HEK293 (cell line): ENCODE data around the gene ITK.

Source experiments
- ZNF292 ChIP-seq: fragments of 450-650 bp; formaldehyde crosslinking; IDR thresholded peaks from 2 replicates; pipeline ENCODE4 v1.5.1; 2016; ENCODE audit warnings: low read depth, missing biosample characterization, missing genetic modification characterization, borderline replicate concordance
- TF ChIP-seq, protein P1 (sequence below): fragments of 450-650 bp; formaldehyde crosslinking; IDR thresholded peaks from 2 replicates; pipeline ENCODE4 v1.5.1; 2016; ENCODE audit warnings: missing biosample characterization, missing genetic modification characterization
- TF ChIP-seq, protein P2 (sequence below): fragments of 450-650 bp; IDR thresholded peaks from 2 replicates; pipeline ENCODE4 v1.5.1; 2018; ENCODE audit warnings: missing biosample characterization, missing genetic modification characterization

DNA sequence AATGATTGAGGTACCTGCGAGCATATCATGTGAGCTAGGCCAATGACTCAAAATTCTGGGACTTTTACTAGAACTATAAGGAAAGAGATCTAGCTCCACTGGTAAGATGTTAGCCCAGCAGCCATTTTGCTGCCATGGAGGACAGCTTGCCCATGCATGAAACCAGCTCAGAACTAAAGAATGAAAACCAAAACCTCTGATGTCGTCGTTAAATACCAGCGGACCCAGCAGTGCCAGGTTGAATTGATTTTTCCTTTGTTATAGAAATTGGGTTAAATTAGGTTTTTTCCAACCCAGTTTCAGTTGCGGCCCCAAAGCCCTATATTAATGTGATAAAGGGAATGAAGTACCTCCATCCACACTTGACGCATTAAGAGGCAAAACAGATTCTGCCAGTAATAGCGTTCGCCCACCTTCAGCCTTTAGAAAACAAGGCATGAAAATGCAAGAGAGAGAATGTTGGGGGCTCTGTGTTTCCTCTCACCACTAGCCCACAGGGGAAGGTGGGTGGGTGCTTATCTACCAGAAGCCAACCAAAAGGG, 5.5 kb upstream of the ITK start:
- TF ChIP-seq, protein P1, sequence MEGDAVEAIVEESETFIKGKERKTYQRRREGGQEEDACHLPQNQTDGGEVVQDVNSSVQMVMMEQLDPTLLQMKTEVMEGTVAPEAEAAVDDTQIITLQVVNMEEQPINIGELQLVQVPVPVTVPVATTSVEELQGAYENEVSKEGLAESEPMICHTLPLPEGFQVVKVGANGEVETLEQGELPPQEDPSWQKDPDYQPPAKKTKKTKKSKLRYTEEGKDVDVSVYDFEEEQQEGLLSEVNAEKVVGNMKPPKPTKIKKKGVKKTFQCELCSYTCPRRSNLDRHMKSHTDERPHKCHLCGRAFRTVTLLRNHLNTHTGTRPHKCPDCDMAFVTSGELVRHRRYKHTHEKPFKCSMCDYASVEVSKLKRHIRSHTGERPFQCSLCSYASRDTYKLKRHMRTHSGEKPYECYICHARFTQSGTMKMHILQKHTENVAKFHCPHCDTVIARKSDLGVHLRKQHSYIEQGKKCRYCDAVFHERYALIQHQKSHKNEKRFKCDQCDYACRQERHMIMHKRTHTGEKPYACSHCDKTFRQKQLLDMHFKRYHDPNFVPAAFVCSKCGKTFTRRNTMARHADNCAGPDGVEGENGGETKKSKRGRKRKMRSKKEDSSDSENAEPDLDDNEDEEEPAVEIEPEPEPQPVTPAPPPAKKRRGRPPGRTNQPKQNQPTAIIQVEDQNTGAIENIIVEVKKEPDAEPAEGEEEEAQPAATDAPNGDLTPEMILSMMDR (tag by site-specific recombination): no peak
- TF ChIP-seq, protein P2, sequence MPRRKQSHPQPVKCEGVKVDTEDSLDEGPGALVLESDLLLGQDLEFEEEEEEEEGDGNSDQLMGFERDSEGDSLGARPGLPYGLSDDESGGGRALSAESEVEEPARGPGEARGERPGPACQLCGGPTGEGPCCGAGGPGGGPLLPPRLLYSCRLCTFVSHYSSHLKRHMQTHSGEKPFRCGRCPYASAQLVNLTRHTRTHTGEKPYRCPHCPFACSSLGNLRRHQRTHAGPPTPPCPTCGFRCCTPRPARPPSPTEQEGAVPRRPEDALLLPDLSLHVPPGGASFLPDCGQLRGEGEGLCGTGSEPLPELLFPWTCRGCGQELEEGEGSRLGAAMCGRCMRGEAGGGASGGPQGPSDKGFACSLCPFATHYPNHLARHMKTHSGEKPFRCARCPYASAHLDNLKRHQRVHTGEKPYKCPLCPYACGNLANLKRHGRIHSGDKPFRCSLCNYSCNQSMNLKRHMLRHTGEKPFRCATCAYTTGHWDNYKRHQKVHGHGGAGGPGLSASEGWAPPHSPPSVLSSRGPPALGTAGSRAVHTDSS (tag by site-specific recombination): no peak
- TF ChIP-seq ZNF292 (tag by site-specific recombination): no peak
